H9 (cell line): ENCODE measurements around the gene GLYATL3. TPM values are rescaled to one million over a fixed set of nuclear protein-coding genes. Genes with fewer than 3 reads are reported as not detected.

Source experiments
- DNase-seq: peaks from one replicate; pipeline ENCODE4 v3.0.0-alpha.2; 2017
- H2AFZ ChIP-seq: one replicate; pipeline ENCODE4 v1.6.1; 2013; ENCODE audit warnings: mild to moderate bottlenecking, low read length, control low read depth, moderate library complexity
- H2AK5ac ChIP-seq: 2 replicates; pipeline ENCODE4 v1.6.1; 2013; ENCODE audit warnings: low read length, control low read depth, mixed read lengths; ENCODE audit not compliant: insufficient read length
- H2BK120ac ChIP-seq: one replicate; pipeline ENCODE4 v1.6.1; 2013; ENCODE audit warnings: low read depth, mild to moderate bottlenecking, low read length, control low read depth, inconsistent platforms; ENCODE audit not compliant: poor library complexity, severe bottlenecking
- H2BK12ac ChIP-seq: 2 replicates; pipeline ENCODE4 v1.6.1; 2013; ENCODE audit warnings: low read length, control low read depth, mixed read lengths, low read depth; ENCODE audit not compliant: insufficient read length
- H2BK15ac ChIP-seq: 2 replicates; pipeline ENCODE4 v1.6.1; 2013; ENCODE audit warnings: low read depth, low read length, control low read depth
- H2BK20ac ChIP-seq: one replicate; pipeline ENCODE4 v1.6.1; 2013; ENCODE audit warnings: low read depth, mild to moderate bottlenecking, low read length, control low read depth, inconsistent platforms; ENCODE audit not compliant: poor library complexity, severe bottlenecking
- H2BK5ac ChIP-seq: 2 replicates; pipeline ENCODE4 v1.6.1; 2013; ENCODE audit warnings: low read length, control low read depth, mixed read lengths; ENCODE audit not compliant: insufficient read length
- H3K14ac ChIP-seq: 2 replicates; pipeline ENCODE4 v1.6.1; 2013; ENCODE audit warnings: low read length, control low read depth; ENCODE audit not compliant: insufficient read depth
- H3K18ac ChIP-seq: 2 replicates; pipeline ENCODE4 v1.6.1; 2013; ENCODE audit warnings: low read depth, mild to moderate bottlenecking, mixed read lengths, low read length, control low read depth; ENCODE audit not compliant: insufficient read length
- H3K23ac ChIP-seq: 2 replicates; pipeline ENCODE4 v1.6.1; 2013; ENCODE audit warnings: low read length, control low read depth, mixed read lengths, low read depth; ENCODE audit not compliant: insufficient read length
- H3K23me2 ChIP-seq: 2 replicates; pipeline ENCODE4 v1.6.1; 2013; ENCODE audit warnings: low read depth, mild to moderate bottlenecking, mixed read lengths, low read length, control low read depth; ENCODE audit not compliant: insufficient read length, poor library complexity, severe bottlenecking
- H3K27ac ChIP-seq: 2 replicates; pipeline ENCODE4 v1.5.1; 2013; ENCODE audit warnings: low read length, control low read depth, mixed read lengths, low read depth; ENCODE audit not compliant: insufficient read length
- H3K27me3 ChIP-seq: 2 replicates; pipeline ENCODE4 v1.6.1; 2013; ENCODE audit warnings: low read length, control low read depth, inconsistent platforms; ENCODE audit not compliant: insufficient read depth
- H3K4ac ChIP-seq: 2 replicates; pipeline ENCODE4 v1.6.1; 2013; ENCODE audit warnings: low read depth, mild to moderate bottlenecking, control low read depth, inconsistent platforms, low read length, moderate library complexity
- H3K4me1 ChIP-seq: 2 replicates; pipeline ENCODE4 v1.6.1; 2013; ENCODE audit warnings: low read length, control low read depth, inconsistent platforms; ENCODE audit not compliant: insufficient read depth
- H3K4me2 ChIP-seq: 2 replicates; pipeline ENCODE4 v1.6.1; 2013; ENCODE audit warnings: low read length, control low read depth, mixed read lengths; ENCODE audit not compliant: insufficient read length, insufficient read depth
- H3K56ac ChIP-seq: 2 replicates; pipeline ENCODE4 v1.6.1; 2013; ENCODE audit warnings: low read depth, mild to moderate bottlenecking, mixed read lengths, low read length, control low read depth; ENCODE audit not compliant: insufficient read length
- H3K79me1 ChIP-seq: 2 replicates; pipeline ENCODE4 v1.6.1; 2013; ENCODE audit warnings: low read depth, mild to moderate bottlenecking, moderate library complexity, low read length, control low read depth, inconsistent platforms; ENCODE audit not compliant: insufficient read depth, poor library complexity, severe bottlenecking
- H3K79me2 ChIP-seq: 2 replicates; pipeline ENCODE4 v1.6.1; 2013; ENCODE audit warnings: low read length, control low read depth, inconsistent platforms; ENCODE audit not compliant: insufficient read depth
- H3K9ac ChIP-seq: 2 replicates; pipeline ENCODE4 v1.6.1; 2013; ENCODE audit warnings: low read length, control low read depth, mixed read lengths; ENCODE audit not compliant: insufficient read length; ENCODE audit errors: extremely low read depth
- H3K9me3 ChIP-seq: one replicate; pipeline ENCODE4 v1.6.1; 2013; ENCODE audit warnings: low read depth, low read length, inconsistent platforms; ENCODE audit not compliant: control insufficient read depth
- H3T11ph ChIP-seq: one replicate; pipeline ENCODE4 v1.6.1; 2013; ENCODE audit warnings: mild to moderate bottlenecking, low read length, control low read depth, inconsistent platforms
- H4K20me1 ChIP-seq: one replicate; pipeline ENCODE4 v1.6.1; 2013; ENCODE audit not compliant: control insufficient read depth, insufficient read length, insufficient read depth
- H4K5ac ChIP-seq: 2 replicates; pipeline ENCODE4 v1.6.1; 2013; ENCODE audit warnings: low read depth, mild to moderate bottlenecking, mixed read lengths, low read length, control low read depth; ENCODE audit not compliant: insufficient read length
- H4K8ac ChIP-seq: replicated peaks from 2 replicates; pipeline ENCODE4 v1.6.1; 2013; ENCODE audit warnings: low read length, control low read depth, mixed read lengths, low read depth; ENCODE audit not compliant: insufficient read length
- H4K91ac ChIP-seq: 2 replicates; pipeline ENCODE4 v1.6.1; 2013; ENCODE audit warnings: low read depth, mild to moderate bottlenecking, moderate library complexity, mixed read lengths, low read length, control low read depth; ENCODE audit not compliant: insufficient read length
- H3K27ac Mint-ChIP-seq, 3 experiments: 2 replicates in 2 of 3; 3 replicates in 1 of 3; pipeline ENCODE4 v1.8.0; 2020 to 2021; ENCODE audit warnings: mixed read lengths in 3 of 3, mild to moderate bottlenecking in 1 of 3, moderate library complexity in 1 of 3
- H3K27me3 Mint-ChIP-seq: 2 replicates; pipeline ENCODE4 v1.8.0; 2021; ENCODE audit warnings: low read depth, mild to moderate bottlenecking, moderate library complexity, mixed read lengths
- H3K36me3 Mint-ChIP-seq, 3 experiments: 2 replicates in 2 of 3; 3 replicates in 1 of 3; pipeline ENCODE4 v1.8.0; 2020 to 2021; ENCODE audit warnings: low read depth in 3 of 3, mixed read lengths in 3 of 3; ENCODE audit not compliant: insufficient read depth in 1 of 3
- H3K4me1 Mint-ChIP-seq, 2 experiments: 2 replicates each; pipeline ENCODE4 v1.8.0; 2020; ENCODE audit warnings: mixed read lengths in 2 of 2
- H3K4me3 Mint-ChIP-seq, 2 experiments: 2 replicates in 1 of 2; 3 replicates in 1 of 2; pipeline ENCODE4 v1.8.0; 2020 to 2021; ENCODE audit warnings: mild to moderate bottlenecking in 2 of 2, mixed read lengths in 2 of 2, moderate library complexity in 1 of 2
- H3K9me3 Mint-ChIP-seq, 2 experiments: 2 replicates in 1 of 2; 3 replicates in 1 of 2; pipeline ENCODE4 v1.8.0; 2020; ENCODE audit warnings: mild to moderate bottlenecking in 2 of 2, mixed read lengths in 2 of 2, moderate library complexity in 1 of 2
- WGBS: extraction: QIAGEN DNeasy Blood & Tissue Kit; methylation state at CpG from one replicate; pipeline ENCODE4 v1.1.7; 2013; ENCODE audit warnings: missing lambda C conversion rate, low lambda C conversion rate, mixed read lengths; ENCODE audit not compliant: insufficient read length; ENCODE audit errors: extremely low coverage; 5-methylcytosine and 5-hydroxymethylcytosine counted together
- long read RNA-seq: library from polyadenylated mRNA; unstranded; transcript quantifications from one replicate; pipeline ENCODE4 v2.0.0, GENCODE V29; 2020
- total RNA-seq: library from RNA; stranded (reverse); gene quantifications from 2 replicates; pipeline ENCODE4 v1.2.1, GENCODE V29; 2021
- TF ChIP-seq, protein P1 (sequence below): fragments of 200-600 bp; sonication (generic); conservative IDR thresholded peaks from 3 replicates; pipeline ENCODE4 v1.8.0; 2021; ENCODE audit warnings: antibody characterized with exemption, mild to moderate bottlenecking

GLYATL3 gene
- total RNA-seq, result not detected in 2 replicates
- long read RNA-seq, result 0 reads

DNA sequence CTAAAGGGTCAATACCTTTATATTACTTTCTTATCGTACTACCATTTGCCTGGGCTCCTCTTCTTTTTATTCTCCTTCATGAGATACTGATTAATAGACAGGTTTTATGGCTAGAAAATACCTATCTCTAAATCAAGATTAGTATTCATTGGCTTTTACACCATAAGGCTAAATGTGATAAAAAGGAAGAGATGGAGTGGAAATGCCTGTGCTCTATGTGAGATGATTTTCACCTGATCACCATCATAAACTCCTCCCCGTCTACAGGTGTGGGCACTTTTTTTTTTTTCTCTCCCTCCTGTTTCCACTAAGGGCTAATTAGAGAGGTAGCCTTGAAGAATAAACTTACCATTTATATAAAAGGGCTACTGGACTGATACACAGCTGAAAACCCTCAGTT, at the start of gene GLYATL3:
Gene GLYATL3, plus strand, starts transcription at position 301 of the 400 bp plus-strand sequence. CDS start 12,068 bp downstream, outside the sequence.
- Mint-ChIP-seq H3K36me3 (no peaks in the 10 kb centered on the region; a peak in 1 of 7 replicates), H3K9me3 (no peaks in the 10 kb centered on the region), H3K27ac (no peak within 1 kb of the TSS), H3K4me3 (no peak within 1 kb of the TSS), H3K27me3 (no peaks in the 10 kb centered on the region; the same call in 1 of the 2 replicates), H3K4me1 (no peaks in the 10 kb centered on the region)
- no peak within 1 kb of the TSS for H2BK20ac ChIP-seq
- H2BK120ac ChIP-seq, result no peak within 1 kb of the TSS
- H3K18ac ChIP-seq, result no peak within 1 kb of the TSS
- H3K4me2 ChIP-seq, result no peak within 1 kb of the TSS
- H2AFZ ChIP-seq, result no peak within 1 kb of the TSS
- H3K4ac ChIP-seq, result no peak within 1 kb of the TSS
- no peaks in the 10 kb centered on the region for H3K79me1 ChIP-seq
- no peak within 1 kb of the TSS for H2BK5ac ChIP-seq
- H3K9ac ChIP-seq, result no peak within 1 kb of the TSS
- H3K27ac ChIP-seq, result no peak within 1 kb of the TSS
- no peak within 1 kb of the TSS for H2BK12ac ChIP-seq
- DNase-seq, result no peak
- H3K14ac ChIP-seq, result no peak within 1 kb of the TSS
- no peaks in the 10 kb centered on the region for H3K4me1 ChIP-seq
- H3K23me2 ChIP-seq, result no peaks in the 10 kb centered on the region
- no peak within 1 kb of the TSS for H2BK15ac ChIP-seq
- H3K9me3 ChIP-seq, result no peaks in the 10 kb centered on the region
- H3K23ac ChIP-seq, result no peak within 1 kb of the TSS
- H2AK5ac ChIP-seq, result no peak within 1 kb of the TSS
- no peak within 1 kb of the TSS for H4K91ac ChIP-seq
- H4K5ac ChIP-seq, result no peak within 1 kb of the TSS
- no peaks in the 10 kb centered on the region for H3K27me3 ChIP-seq
- H4K8ac ChIP-seq, result no peak within 1 kb of the TSS
- no CpG with 5 or more reads among the region's 2 CpGs for WGBS
- TF ChIP-seq, protein P1, sequence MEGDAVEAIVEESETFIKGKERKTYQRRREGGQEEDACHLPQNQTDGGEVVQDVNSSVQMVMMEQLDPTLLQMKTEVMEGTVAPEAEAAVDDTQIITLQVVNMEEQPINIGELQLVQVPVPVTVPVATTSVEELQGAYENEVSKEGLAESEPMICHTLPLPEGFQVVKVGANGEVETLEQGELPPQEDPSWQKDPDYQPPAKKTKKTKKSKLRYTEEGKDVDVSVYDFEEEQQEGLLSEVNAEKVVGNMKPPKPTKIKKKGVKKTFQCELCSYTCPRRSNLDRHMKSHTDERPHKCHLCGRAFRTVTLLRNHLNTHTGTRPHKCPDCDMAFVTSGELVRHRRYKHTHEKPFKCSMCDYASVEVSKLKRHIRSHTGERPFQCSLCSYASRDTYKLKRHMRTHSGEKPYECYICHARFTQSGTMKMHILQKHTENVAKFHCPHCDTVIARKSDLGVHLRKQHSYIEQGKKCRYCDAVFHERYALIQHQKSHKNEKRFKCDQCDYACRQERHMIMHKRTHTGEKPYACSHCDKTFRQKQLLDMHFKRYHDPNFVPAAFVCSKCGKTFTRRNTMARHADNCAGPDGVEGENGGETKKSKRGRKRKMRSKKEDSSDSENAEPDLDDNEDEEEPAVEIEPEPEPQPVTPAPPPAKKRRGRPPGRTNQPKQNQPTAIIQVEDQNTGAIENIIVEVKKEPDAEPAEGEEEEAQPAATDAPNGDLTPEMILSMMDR, result no peak
- no peak within 1 kb of the TSS for H3K56ac ChIP-seq
- no peaks in the 10 kb centered on the region for H4K20me1 ChIP-seq
- H3K79me2 ChIP-seq, result no peaks in the 10 kb centered on the region
- H3T11ph ChIP-seq, result no peak within 1 kb of the TSS
